NT2/D1 (cell line): ENCODE results near the gene PBRM1.

Experiments
- DNase-seq: peaks from one replicate; pipeline ENCODE4 v3.0.0-alpha.2; 2011; ENCODE audit warnings: low read depth, low spot score
- H3K27me3 ChIP-seq: 2 replicates; pipeline ENCODE4 v1.6.0; 2011; ENCODE audit warnings: mild to moderate bottlenecking; ENCODE audit not compliant: insufficient read length, insufficient read depth
- H3K36me3 ChIP-seq: 2 replicates; pipeline ENCODE4 v1.6.1; 2011; ENCODE audit warnings: mild to moderate bottlenecking, low read length, mixed read lengths; ENCODE audit not compliant: insufficient read depth, insufficient read length
- H3K4me1 ChIP-seq: 2 replicates; pipeline ENCODE4 v1.5.1; 2011; ENCODE audit not compliant: insufficient read depth, insufficient read length
- H3K4me3 ChIP-seq: 2 replicates; pipeline ENCODE4 v1.5.1; 2011; ENCODE audit warnings: low read depth; ENCODE audit not compliant: insufficient read length
- H3K9ac ChIP-seq: 2 replicates; pipeline ENCODE4 v1.6.0; 2011; ENCODE audit warnings: low read depth; ENCODE audit not compliant: insufficient read length
- H3K9me3 ChIP-seq: 2 replicates; pipeline ENCODE4 v1.5.1; 2011; ENCODE audit warnings: mild to moderate bottlenecking, low read length; ENCODE audit not compliant: insufficient read depth
- SUZ12 ChIP-seq: IDR thresholded peaks from 2 replicates; pipeline ENCODE4 v1.6.1; 2011; ENCODE audit not compliant: insufficient read length, insufficient read depth; ENCODE audit errors: extremely low read depth
- YY1 ChIP-seq: IDR thresholded peaks from 2 replicates; pipeline ENCODE4 v1.6.1; 2011; ENCODE audit not compliant: insufficient read length, insufficient read depth
- ZNF274 ChIP-seq: IDR thresholded peaks from 2 replicates; pipeline ENCODE4 v1.6.1; 2011; ENCODE audit warnings: mild to moderate bottlenecking, low read depth, low read length

The PBRM1 gene

GRCh38 chr3:52520716-52521487 is 164.8 kb downstream of the PBRM1 start:
- Histone ChIP-seq H3K4me3 (no peak overlapping the region), H3K9ac (no peak overlapping the region), H3K4me1 (peaks cover 6% of the 10 kb centered on the region), H3K36me3 (peaks cover 47% of the 10 kb centered on the region), H3K27me3 (no peaks in the 10 kb centered on the region), H3K9me3 (no peaks in the 10 kb centered on the region)
- DNase-seq = no peak
- TF ChIP-seq ZNF274 (no peak), SUZ12 (no peak)

DNA sequence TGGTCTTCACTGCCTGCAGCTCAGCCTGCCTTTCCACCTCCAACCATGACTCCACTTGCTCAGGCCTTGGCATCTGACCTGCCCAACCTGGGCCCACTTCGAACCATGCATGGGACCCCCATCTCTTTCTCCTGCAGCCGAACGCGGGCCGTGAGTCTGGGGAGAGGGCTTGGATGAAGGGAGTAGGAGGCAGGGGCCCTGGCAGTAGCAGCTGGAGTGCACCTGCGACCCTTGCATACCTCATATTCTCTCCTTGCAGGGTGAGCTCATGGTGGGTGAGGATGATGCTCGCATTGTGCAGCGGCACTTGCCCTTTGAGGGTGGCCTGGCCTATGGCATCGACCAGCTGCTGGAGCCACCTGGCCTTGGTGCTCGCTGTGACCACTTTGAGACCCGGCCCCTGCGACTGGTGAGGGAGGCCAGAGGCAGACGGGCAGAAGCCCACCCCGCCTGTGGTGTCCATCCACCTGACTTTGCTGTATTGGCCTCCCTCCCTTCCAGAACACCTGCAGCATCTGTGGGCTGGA is 165.5 kb downstream of the PBRM1 start:
- Histone ChIP-seq H3K4me1 (peaks cover 6% of the 10 kb centered on the region), H3K36me3 (peaks cover 40% of the 10 kb centered on the region), H3K27me3 (no peaks in the 10 kb centered on the region), H3K4me3 (no peak overlapping the region), H3K9ac (no peak overlapping the region), H3K9me3 (no peaks in the 10 kb centered on the region)
- DNase-seq = no peak
- no peak for TF ChIP-seq ZNF274
- TF ChIP-seq SUZ12 = no peak
- no peak for TF ChIP-seq YY1

GRCh38 chr3:52519445-52520140 is 166.1 kb downstream of the PBRM1 start:
- H3K36me3 ChIP-seq = peaks cover 34% of the 10 kb centered on the region
- no peak for DNase-seq
- no peaks in the 10 kb centered on the region for H3K9me3 ChIP-seq
- H3K27me3 ChIP-seq = no peaks in the 10 kb centered on the region
- peaks cover 12% of the 10 kb centered on the region for H3K4me1 ChIP-seq
- no peak overlapping the region for H3K4me3 ChIP-seq
- no peak overlapping the region for H3K9ac ChIP-seq
- TF ChIP-seq SUZ12 = no peak
- no peak for TF ChIP-seq YY1
- TF ChIP-seq ZNF274 = no peak

DNA sequence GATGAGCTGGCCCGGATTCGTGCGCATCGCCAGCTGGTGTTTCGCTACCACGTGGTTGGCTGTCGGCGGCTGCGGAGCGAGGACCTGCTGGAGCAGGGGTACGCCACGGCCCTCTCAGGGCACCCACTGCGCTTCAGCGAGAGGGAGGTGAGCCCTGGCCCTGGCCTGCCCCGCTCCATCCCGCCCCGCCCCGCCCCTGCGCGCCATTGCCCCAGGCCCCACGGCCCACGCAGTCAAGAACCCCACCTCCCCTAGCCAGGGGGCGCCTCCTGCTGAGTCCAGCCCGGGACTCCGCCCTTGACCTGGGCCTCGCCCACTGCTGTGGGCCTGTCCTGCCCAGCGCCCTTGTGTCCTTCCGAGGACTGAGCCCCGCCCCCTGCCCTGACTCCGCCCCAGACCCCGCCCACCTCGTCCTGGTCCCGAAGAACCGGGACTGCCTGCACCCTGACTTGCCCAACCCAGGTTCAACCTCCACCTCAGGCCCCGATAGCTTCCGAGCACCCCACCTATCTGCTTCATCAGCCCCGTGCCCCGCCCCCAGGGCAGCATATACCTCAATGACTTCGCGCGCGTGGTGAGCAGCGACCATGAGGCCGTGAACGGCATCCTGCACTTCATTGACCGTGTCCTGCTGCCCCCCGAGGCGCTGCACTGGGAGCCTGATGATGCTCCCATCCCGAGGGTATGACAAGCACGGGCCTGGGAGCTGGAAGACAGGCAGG is 166.8 kb downstream of the PBRM1 start:
- H3K36me3 ChIP-seq = peaks cover 27% of the 10 kb centered on the region
- no peaks in the 10 kb centered on the region for H3K9me3 ChIP-seq
- H3K9ac ChIP-seq = no peak overlapping the region
- peaks cover 13% of the 10 kb centered on the region for H3K4me1 ChIP-seq
- H3K4me3 ChIP-seq = no peak overlapping the region
- no peaks in the 10 kb centered on the region for H3K27me3 ChIP-seq
- TF ChIP-seq YY1 (no peak), SUZ12 (no peak), ZNF274 (no peak)
- DNase-seq = no peak

DNA sequence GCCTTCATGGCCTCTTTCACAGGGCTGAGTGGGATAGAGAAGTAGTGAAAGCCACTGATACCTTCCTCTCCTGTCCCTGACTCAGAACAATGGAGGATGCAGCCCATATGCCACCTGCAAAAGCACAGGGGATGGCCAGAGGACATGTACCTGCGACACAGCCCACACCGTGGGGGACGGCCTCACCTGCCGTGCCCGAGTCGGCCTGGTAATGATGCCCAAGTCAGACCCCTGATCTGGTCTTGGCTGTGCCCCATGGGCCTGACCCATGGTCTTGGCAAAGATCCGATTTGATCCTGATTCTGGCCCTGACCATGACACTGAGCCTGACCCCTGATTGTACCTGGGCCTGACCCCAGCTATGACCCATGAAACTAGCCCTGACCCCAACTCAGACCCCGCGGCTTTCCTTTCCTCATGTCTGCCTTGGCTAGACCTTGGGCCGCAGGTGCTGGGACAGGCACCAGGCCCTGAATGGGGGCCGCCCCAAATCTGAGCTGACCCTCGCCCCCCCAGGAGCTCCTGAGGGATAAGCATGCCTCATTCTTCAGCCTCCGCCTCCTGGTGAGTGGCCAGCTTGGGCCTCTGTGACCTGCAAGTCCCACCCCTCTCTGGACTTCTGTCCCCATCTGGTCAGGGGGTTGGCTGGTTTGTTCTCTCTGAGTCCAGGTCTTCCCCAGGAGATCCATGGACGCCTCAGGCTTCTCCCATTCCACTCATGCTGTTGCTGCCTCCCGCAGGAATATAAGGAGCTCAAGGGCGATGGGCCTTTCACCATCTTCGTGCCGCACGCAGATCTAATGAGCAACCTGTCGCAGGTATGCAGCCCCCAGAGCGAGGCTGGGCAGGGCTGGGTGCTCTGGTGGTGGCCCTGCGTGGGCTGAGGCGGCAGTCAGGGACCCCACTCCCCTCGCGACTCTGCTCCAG is 167.7 kb downstream of the PBRM1 start:
- H3K27me3 ChIP-seq = no peaks in the 10 kb centered on the region
- H3K4me1 ChIP-seq = peaks cover 13% of the 10 kb centered on the region
- H3K9me3 ChIP-seq = no peaks in the 10 kb centered on the region
- no peak overlapping the region for H3K4me3 ChIP-seq
- TF ChIP-seq YY1 (no peak), ZNF274 (no peak), SUZ12 (no peak)
- H3K36me3 ChIP-seq = peaks cover 18% of the 10 kb centered on the region
- no peak for DNase-seq
- no peak overlapping the region for H3K9ac ChIP-seq

DNA sequence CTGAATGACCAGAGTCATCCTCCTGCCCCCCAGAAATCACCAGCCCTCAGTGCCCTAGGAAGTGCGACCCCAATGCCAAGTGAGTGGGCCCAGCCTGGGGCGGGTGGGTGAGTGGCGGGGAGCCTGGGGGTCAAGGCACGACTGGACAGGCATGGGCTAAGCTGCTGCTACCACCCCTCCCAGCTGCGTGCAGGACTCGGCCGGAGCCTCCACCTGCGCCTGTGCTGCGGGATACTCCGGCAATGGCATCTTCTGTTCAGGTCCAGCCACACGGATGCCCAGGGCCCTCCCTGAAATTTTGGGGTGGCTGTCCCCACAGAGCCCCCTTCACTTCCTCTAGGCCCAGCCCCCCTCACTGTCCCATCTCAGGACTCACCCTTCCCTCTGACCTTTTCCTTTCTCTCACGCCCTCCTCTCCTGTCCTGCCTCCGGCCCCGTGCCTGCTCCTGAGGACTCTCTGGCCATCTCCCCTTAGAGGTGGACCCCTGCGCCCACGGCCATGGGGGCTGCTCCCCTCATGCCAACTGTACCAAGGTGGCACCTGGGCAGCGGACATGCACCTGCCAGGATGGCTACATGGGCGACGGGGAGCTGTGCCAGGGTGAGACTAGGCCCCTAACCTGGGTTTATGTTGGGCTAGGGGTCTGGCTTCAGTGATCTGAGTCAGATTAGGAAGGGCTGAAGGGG is 169.1 kb downstream of the PBRM1 start:
- H3K27me3 ChIP-seq = peaks cover 3% of the 10 kb centered on the region
- TF ChIP-seq ZNF274 = no peak
- TF ChIP-seq YY1 = no peak
- TF ChIP-seq SUZ12 = no peak
- H3K9me3 ChIP-seq = no peaks in the 10 kb centered on the region
- no peak for DNase-seq
- H3K9ac ChIP-seq = no peak overlapping the region
- peaks cover 13% of the 10 kb centered on the region for H3K4me1 ChIP-seq
- peaks cover 5% of the 10 kb centered on the region for H3K36me3 ChIP-seq
- no peak overlapping the region for H3K4me3 ChIP-seq
